Spleen (tissue), 11 donors: Measurements from ENCODE around the gene POLR3GL. TPM values are rescaled to one million over a fixed set of nuclear protein-coding genes. Genes with fewer than 3 reads are reported as not detected.

Experiments used
- DNase-seq: peaks from one replicate; pipeline ENCODE4 v3.0.0-alpha.2; 2020
- H3K27ac ChIP-seq, 8 donors: fragments of 200-600 bp; sonication (generic) in 7 of 8; 1 replicate in 4 of 8; 2 replicates in 4 of 8; pipeline versions ENCODE4 v1.5.0 to v1.8.0; 2016 to 2021; ENCODE audit warnings: inconsistent platforms in 4 of 8, mild to moderate bottlenecking in 4 of 8, moderate library complexity in 1 of 8
- H3K27me3 ChIP-seq, 7 donors: fragments of 200-600 bp; sonication (generic) in 6 of 7; replicated peaks in 1 of 7; 1 replicate in 4 of 7; 2 replicates in 3 of 7; pipeline versions ENCODE4 v1.5.0 to v1.8.0; 2016 to 2021; ENCODE audit warnings: inconsistent platforms in 3 of 7, mild to moderate bottlenecking in 1 of 7
- H3K36me3 ChIP-seq, 6 donors: fragments of 200-600 bp; sonication (generic) in 5 of 6; 1 replicate in 4 of 6; 2 replicates in 2 of 6; pipeline versions ENCODE4 v1.5.0 to v1.8.0; 2016 to 2021; ENCODE audit warnings: inconsistent platforms in 2 of 6
- H3K4me1 ChIP-seq, 6 donors: fragments of 200-600 bp; sonication (generic) in 5 of 6; 1 replicate in 3 of 6; 2 replicates in 3 of 6; pipeline versions ENCODE4 v1.5.0 to v1.8.0; 2016 to 2021; ENCODE audit warnings: inconsistent platforms in 3 of 6
- H3K4me3 ChIP-seq, 8 donors: fragments of 200-600 bp; sonication (generic) in 7 of 8; 1 replicate in 4 of 8; 2 replicates in 4 of 8; pipeline versions ENCODE4 v1.5.0 to v1.8.0; 2016 to 2021; ENCODE audit warnings: inconsistent platforms in 4 of 8, mild to moderate bottlenecking in 4 of 8, moderate library complexity in 2 of 8
- H3K9me3 ChIP-seq, 8 donors: fragments of 200-600 bp; sonication (generic) in 7 of 8; 1 replicate in 4 of 8; 2 replicates in 4 of 8; pipeline versions ENCODE4 v1.5.0 to v1.8.0; 2016 to 2021; ENCODE audit warnings: inconsistent platforms in 4 of 8
- CTCF ChIP-seq, 11 experiments: fragments of 200-600 bp in 7 of 11; fragments of 450-650 bp in 4 of 11; sonication (generic) in 4 of 11; IDR thresholded peaks in 8 of 11; conservative IDR thresholded peaks in 3 of 11; 1 replicate in 7 of 11; 2 replicates in 4 of 11; pipeline versions ENCODE4 v1.4.0 to v1.8.0; 2016 to 2021; ENCODE audit warnings: antibody characterized with exemption in 11 of 11, inconsistent platforms in 4 of 11, mild to moderate bottlenecking in 1 of 11
- POLR2A ChIP-seq, 3 donors: fragments of 450-650 bp; IDR thresholded peaks; one replicate each; pipeline ENCODE4 v1.5.1; 2017; ENCODE audit warnings: antibody characterized with exemption in 3 of 3, mild to moderate bottlenecking in 1 of 3
- POLR2AphosphoS5 ChIP-seq, 3 donors: sonication (generic); formaldehyde crosslinking; IDR thresholded peaks; one replicate each; pipeline ENCODE4 v1.5.1; 2017; ENCODE audit warnings: antibody characterized with exemption in 3 of 3
- WGBS, 5 donors: extraction: QIAGEN DNeasy Blood & Tissue Kit in 3 of 5; methylation state at CpG; one replicate each; pipeline versions ENCODE4 v1.1.5 to v1.1.7; 2013 to 2018; 5-methylcytosine and 5-hydroxymethylcytosine counted together
- intact Hi-C: fragments of 100-400 bp; cut with DNase I; formaldehyde crosslinking; loops from one replicate; pipeline ENCODE4 v1.15.0; 2023; ENCODE audit warnings: low total_unique reads
- polyA plus RNA-seq, 3 donors: library from polyadenylated mRNA; stranded (reverse); fragments of 200-250 nt; gene quantifications; one replicate each; pipeline ENCODE4 v1.2.1, GENCODE V29; 2013
- total RNA-seq, 7 donors: library from RNA; depleted of rRNA in 3 of 7; stranded (reverse); fragments of >200 nt in 3 of 7; fragmentation: NEBNext Ultra II Directional in 4 of 7; extraction: Animal tissue kit (Norgen Biotek cat#: 25700) in 4 of 7; gene quantifications; one replicate each; pipeline versions ENCODE4 v1.1.0 to v1.2.1, GENCODE V29; 2016 to 2021
- donor health status: healthy with polysubstance abuse.
- donor health status: DM: no; HTN: no; CAD: no; lungs with moderate emphysema.
- donor health status: DM: no; HTN: no; CAD: no.
- donor health status: Bipolar disorder and iron deficiency.
- donor health status: healthy.
- donor health status: DM: no; HTN: no; CAD: no.
- donor health status: DM: yes; HTN: yes; CAD: no.

The POLR3GL gene
- total and polyA plus RNA-seq, 10 donors = 22.1 to 69.2 (median 32.9) TPM

- DNase-seq = no peak
- intact Hi-C loops = no loop called here
- no peaks in the 10 kb centered on the region for H3K9me3 ChIP-seq
- no peaks in the 10 kb centered on the region for H3K27me3 ChIP-seq
- peak overlapping the region; percentile 86 to 100 (median 95) for H3K4me3 ChIP-seq
- TF ChIP-seq CTCF (IDR thresholded peaks at IDR 0.05 in 8 of 11, conservative IDR thresholded peaks at IDR 0.05 in 3 of 11) (no peak), POLR2AphosphoS5 (IDR thresholded peaks at IDR 0.05) (peak in 2 of 3 donors; percentile 24 to 98), POLR2A (IDR thresholded peaks at IDR 0.05) (peak in 2 of 3 donors; percentile 57 to 88)
- WGBS, 5 donors = 42 to 60% (median 52%) methylated on average over 1 of the region's 1 CpG
- peaks cover 21 to 43% (median 35%) of the 10 kb centered on the region in 6 donors for H3K36me3 ChIP-seq
- peak overlapping the region; percentile 93 to 100 (median 99) for H3K27ac ChIP-seq
- H3K4me1 ChIP-seq = peaks cover 19 to 73% (median 56%) of the 10 kb centered on the region in 6 donors
These were observed 28.0 kb downstream of the POLR3GL start for GRCh38 chr1:145992502-145992936.

GRCh38 chr1:145992958-145993617 is 28.6 kb downstream of the POLR3GL start:
- Histone ChIP-seq H3K4me1 (peaks cover 19 to 73% (median 54%) of the 10 kb centered on the region in 6 donors), H3K27me3 (no peaks in the 10 kb centered on the region), H3K27ac (peak overlapping the region; percentile 93 to 100 (median 99)), H3K9me3 (no peaks in the 10 kb centered on the region), H3K36me3 (peaks cover 21 to 43% (median 35%) of the 10 kb centered on the region in 6 donors), H3K4me3 (peak overlapping the region; percentile 86 to 100 (median 95))
- no peak for TF ChIP-seq CTCF (IDR thresholded peaks at IDR 0.05 in 8 of 11, conservative IDR thresholded peaks at IDR 0.05 in 3 of 11)
- no peak for TF ChIP-seq POLR2AphosphoS5 (IDR thresholded peaks at IDR 0.05)
- no peak for TF ChIP-seq POLR2A (IDR thresholded peaks at IDR 0.05)
- WGBS, 5 donors = 40 to 59% (median 49%) methylated on average over 5 of the region's 5 CpGs
- no peak for DNase-seq
- intact Hi-C loops = no loop called here

- Histone ChIP-seq H3K27ac (peak overlapping the region; percentile 93 to 100 (median 99)), H3K36me3 (peaks cover 21 to 43% (median 35%) of the 10 kb centered on the region in 6 donors), H3K4me1 (peaks cover 19 to 73% (median 55%) of the 10 kb centered on the region in 6 donors), H3K4me3 (peak overlapping the region; percentile 86 to 100 (median 95)), H3K27me3 (no peaks in the 10 kb centered on the region), H3K9me3 (no peaks in the 10 kb centered on the region)
- no peak for DNase-seq
- 23 to 32% (median 26%) methylated on average over 6 of the region's 6 CpGs for WGBS, 5 donors
- intact Hi-C loops = no loop called here
- TF ChIP-seq POLR2AphosphoS5 (IDR thresholded peaks at IDR 0.05) = peak in 1 of 3 donors; percentile 95
- TF ChIP-seq POLR2A (IDR thresholded peaks at IDR 0.05) = peak in 2 of 3 donors; percentile 1 to 25
- TF ChIP-seq CTCF (IDR thresholded peaks at IDR 0.05 in 8 of 11, conservative IDR thresholded peaks at IDR 0.05 in 3 of 11) = peak in 1 of 11 experiments; percentile 11
These were observed 29.3 kb downstream of the POLR3GL start for GRCh38 chr1:145993618-145994390.
